ENCODE data around the gene FCMR.

The FCMR gene

GRCh38 chr1:206923009-206923960, 1.5 kb upstream of the FCMR start:
- peak overlapping the region in 1 of 2 experiments; percentile 55 for H3K4me3 ChIP-seq (ENCODE audit: low read depth in 1 of 2, low read length in 1 of 2)
- no peaks in the 10 kb centered on the region for H3K36me3 ChIP-seq
- H3K9me3 ChIP-seq, result no peaks in the 10 kb centered on the region
- no peaks in the 10 kb centered on the region for H3K27me3 ChIP-seq
- no peak for TF ChIP-seq CTCF (IDR thresholded peaks at IDR 0.05)
- peak overlapping the region; percentile 90 for H3K27ac ChIP-seq
- peaks cover 32 to 40% of the 10 kb centered on the region in 2 experiments for H3K4me1 ChIP-seq (ENCODE audit: control insufficient read depth in 1 of 2, insufficient read depth in 1 of 2, low read depth in 1 of 2, low read length in 1 of 2)

GRCh38 chr1:206922524-206922923, 783 bp upstream of the FCMR start:
- H3K4me1 ChIP-seq (ENCODE audit: control insufficient read depth in 1 of 2, insufficient read depth in 1 of 2, low read depth in 1 of 2, low read length in 1 of 2), result peaks cover 32 to 40% of the 10 kb centered on the region in 2 experiments
- TF ChIP-seq CTCF (IDR thresholded peaks at IDR 0.05), result no peak
- no peaks in the 10 kb centered on the region for H3K9me3 ChIP-seq
- H3K4me3 ChIP-seq (ENCODE audit: low read depth in 1 of 2, low read length in 1 of 2), result peak overlapping the region; percentile 44 to 55
- peak overlapping the region; percentile 90 for H3K27ac ChIP-seq
- H3K36me3 ChIP-seq, result no peaks in the 10 kb centered on the region
- H3K27me3 ChIP-seq, result no peaks in the 10 kb centered on the region

GRCh38 chr1:206918076-206918475, 3.7 kb downstream of the FCMR start:
- TF ChIP-seq CTCF (IDR thresholded peaks at IDR 0.05), result no peak
- no peak overlapping the region for H3K4me3 ChIP-seq (ENCODE audit: low read depth in 1 of 2, low read length in 1 of 2)
- no peaks in the 10 kb centered on the region for H3K9me3 ChIP-seq
- H3K27me3 ChIP-seq, result peaks cover 19% of the 10 kb centered on the region
- no peaks in the 10 kb centered on the region for H3K36me3 ChIP-seq
- no peak overlapping the region for H3K27ac ChIP-seq
- peaks cover 24 to 28% of the 10 kb centered on the region in 2 experiments for H3K4me1 ChIP-seq (ENCODE audit: control insufficient read depth in 1 of 2, insufficient read depth in 1 of 2, low read depth in 1 of 2, low read length in 1 of 2)

- H3K4me1 ChIP-seq (ENCODE audit: control insufficient read depth in 1 of 2, insufficient read depth in 1 of 2, low read depth in 1 of 2, low read length in 1 of 2), result peaks cover 4 to 12% of the 10 kb centered on the region in 2 experiments
- no peak overlapping the region for H3K4me3 ChIP-seq (ENCODE audit: low read depth in 1 of 2, low read length in 1 of 2)
- no peaks in the 10 kb centered on the region for H3K36me3 ChIP-seq
- H3K9me3 ChIP-seq, result no peaks in the 10 kb centered on the region
- no peak for TF ChIP-seq CTCF (IDR thresholded peaks at IDR 0.05)
- peaks cover 30% of the 10 kb centered on the region for H3K27me3 ChIP-seq
- H3K27ac ChIP-seq, result no peak overlapping the region
Observed at GRCh38 chr1:206916000-206916709, 5.6 kb downstream of the FCMR start.

- Histone ChIP-seq H3K27me3 (peaks cover 39% of the 10 kb centered on the region), H3K9me3 (no peaks in the 10 kb centered on the region), H3K36me3 (no peaks in the 10 kb centered on the region), H3K27ac (no peak overlapping the region), H3K4me3 (ENCODE audit: low read depth in 1 of 2, low read length in 1 of 2) (no peak overlapping the region), H3K4me1 (ENCODE audit: control insufficient read depth in 1 of 2, insufficient read depth in 1 of 2, low read depth in 1 of 2, low read length in 1 of 2) (peaks cover 0 to 4% of the 10 kb centered on the region in 2 experiments)
- no peak for TF ChIP-seq CTCF (IDR thresholded peaks at IDR 0.05)
Observed at GRCh38 chr1:206915030-206915735, 6.6 kb downstream of the FCMR start.

Data from neutrophil (primary cell).